Stimulated activated naive CD8-positive, alpha-beta T cell treated with anti-CD3 and anti-CD28 coated beads, Interleukin-15, Interleukin-2, amounts not matched to agents 100 U/mL and 50 U/mL, for 24 hours (primary cell): ENCODE measurements around the gene DHX30.

Experiments used
- ATAC-seq: fragments of 150-1000 bp; cut with Tn5 transposase; one replicate; pipeline ENCODE4 v1.10.0; 2021
- DNase-seq: peaks from one replicate; pipeline ENCODE4 v3.0.0; 2021

DHX30 gene

GRCh38 chr3:47851888-47852603 is 49.1 kb downstream of the DHX30 start:
- no peak for ATAC-seq

GRCh38 chr3:47852604-47853602 is 50.0 kb downstream of the DHX30 start:
- DNase-seq (no peak), ATAC-seq (no peak)

More at GRCh38 chr3:47851888-47852603, 49.1 kb downstream of the DHX30 start:
- no peak for DNase-seq

GRCh38 chr3:47854267-47854666 is 51.3 kb downstream of the DHX30 start:
- DNase-seq (no peak), ATAC-seq (no peak)

GRCh38 chr3:47854720-47855455 is 52.0 kb downstream of the DHX30 start:
- no peak for DNase-seq
- no peak for ATAC-seq

- ATAC-seq (no peak), DNase-seq (no peak)
Observed at GRCh38 chr3:47855461-47856383, 52.8 kb downstream of the DHX30 start.

- DNase-seq (no peak), ATAC-seq (no peak)
Observed at GRCh38 chr3:47856669-47857068, 53.7 kb downstream of the DHX30 start.

DNA sequence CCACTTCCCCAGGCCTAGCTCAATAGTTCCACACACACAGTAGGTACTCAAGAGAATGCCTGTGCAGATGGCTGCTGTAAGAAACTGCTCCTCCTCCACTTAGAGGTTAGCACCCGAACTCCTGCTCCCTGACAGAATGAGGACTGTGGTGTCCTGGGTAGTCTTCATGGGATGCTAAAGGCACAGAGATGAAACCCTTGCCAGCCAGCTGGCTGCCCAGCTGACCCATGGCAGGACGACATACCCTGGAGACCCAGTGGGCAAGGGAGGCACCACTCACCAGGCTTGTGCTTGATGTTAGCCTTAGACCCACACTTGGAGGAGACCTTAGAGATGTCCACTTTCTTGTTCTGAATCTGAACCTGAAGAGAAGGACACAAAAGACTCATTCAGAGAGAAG is 54.2 kb downstream of the DHX30 start:
- DNase-seq (no peak), ATAC-seq (no peak)

DNA sequence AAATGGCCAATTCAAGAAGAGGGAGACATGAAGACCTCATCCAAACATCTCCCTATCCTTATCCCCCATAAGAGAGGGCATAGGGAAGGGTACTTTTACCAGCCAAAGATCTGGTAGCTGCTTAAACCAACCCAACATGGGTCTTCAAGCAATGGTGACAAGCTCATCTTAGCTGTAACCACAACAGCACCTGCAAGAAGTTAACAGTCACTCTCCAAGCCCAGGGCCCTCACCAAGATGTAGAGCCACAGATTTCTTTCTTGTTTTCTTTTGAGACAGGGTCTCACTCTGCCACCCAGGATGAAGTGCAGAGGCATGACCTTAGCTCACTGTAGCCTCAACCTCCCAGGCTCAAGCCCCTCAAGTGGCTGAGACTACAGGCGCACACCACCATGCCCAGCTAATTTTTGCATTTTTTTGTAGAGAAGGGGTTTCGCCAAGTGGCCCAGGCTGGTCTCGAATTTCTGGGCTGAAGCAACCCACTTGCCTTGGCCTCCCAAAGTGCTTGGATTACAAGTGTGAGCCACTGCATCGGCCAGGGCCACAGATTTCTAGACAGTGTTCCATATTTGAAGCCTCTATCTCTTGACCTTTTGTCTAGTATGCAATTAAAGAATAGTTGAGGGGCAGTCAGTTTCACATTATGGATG is 57.1 kb downstream of the DHX30 start:
- no peak for DNase-seq
- no peak for ATAC-seq

- ATAC-seq: no peak
- no peak for DNase-seq
Observed at GRCh38 chr3:47863391-47864128, 60.6 kb downstream of the DHX30 start.

DNA sequence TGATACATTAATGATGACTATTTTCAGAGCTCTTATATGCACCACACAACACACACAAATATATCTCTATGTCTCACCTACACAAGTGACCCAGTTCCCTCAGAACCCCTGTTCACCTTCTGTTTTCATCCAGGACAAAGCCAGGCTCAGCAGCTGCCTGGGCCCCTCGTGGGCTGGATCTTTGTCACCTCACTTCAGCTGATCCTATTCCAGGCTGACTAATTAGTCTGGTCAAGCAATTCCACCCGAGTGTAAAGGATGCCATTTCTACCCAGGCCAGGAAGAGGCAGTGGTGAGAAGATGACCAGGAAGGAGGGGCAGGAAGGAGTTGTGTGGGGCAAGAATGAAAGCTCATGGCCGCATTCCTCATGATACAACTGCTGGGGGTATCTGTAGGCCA is 62.3 kb downstream of the DHX30 start:
- DNase-seq (no peak), ATAC-seq (no peak)

- DNase-seq: no peak
- no peak for ATAC-seq
Observed at GRCh38 chr3:47867451-47868044, 64.6 kb downstream of the DHX30 start.

GRCh38 chr3:47868306-47868705 is 65.4 kb downstream of the DHX30 start:
- ATAC-seq: no peak
- DNase-seq: no peak

DNA sequence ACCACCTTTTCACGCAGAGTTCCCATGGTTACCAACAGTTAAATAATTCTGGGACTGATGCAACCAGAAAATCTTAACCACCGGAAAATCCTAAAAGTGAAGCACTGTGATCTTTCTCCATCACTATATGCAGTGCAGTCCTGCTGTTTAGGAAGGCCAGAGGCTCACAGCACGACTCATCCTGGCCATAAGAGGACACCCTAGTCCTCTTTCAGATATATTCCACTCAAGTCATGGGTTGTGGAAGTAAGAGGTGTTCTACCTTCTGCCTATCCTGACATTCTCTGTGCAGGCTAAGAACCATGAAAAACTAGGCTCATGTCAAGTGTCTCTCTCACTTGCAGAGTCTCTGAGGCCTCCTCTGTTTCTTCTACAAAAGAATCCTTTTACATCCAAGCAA is 67.2 kb downstream of the DHX30 start:
- ATAC-seq (no peak), DNase-seq (no peak)

DNA sequence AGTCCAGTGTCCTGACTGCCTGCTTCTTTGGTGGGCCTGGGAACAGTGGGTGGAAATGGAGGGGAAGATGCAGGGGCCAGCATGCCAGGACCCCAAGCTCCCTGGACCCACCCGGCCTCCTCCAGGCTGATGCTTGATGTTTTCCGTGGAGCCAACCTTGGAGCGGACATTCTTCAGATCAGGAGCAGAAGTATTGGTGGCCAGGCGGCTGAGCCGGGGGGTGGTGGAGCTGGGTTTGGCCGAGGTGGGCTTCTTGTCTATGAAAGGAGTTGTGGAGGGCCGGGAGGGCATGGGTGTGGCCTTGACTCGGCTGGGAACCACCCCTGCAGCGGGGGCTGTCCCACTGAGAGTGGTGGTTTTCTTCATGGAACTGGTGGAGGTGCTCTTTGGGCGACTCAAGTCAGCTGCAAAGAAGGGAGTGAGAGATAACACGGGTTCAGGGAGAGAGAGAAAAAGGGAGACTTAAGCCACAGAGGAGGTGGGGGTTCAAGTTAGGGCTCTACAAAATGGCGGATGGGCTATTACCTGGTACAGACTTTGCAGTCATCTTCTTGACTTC is 67.8 kb downstream of the DHX30 start:
- ATAC-seq: no peak
- no peak for DNase-seq

- ATAC-seq: no peak
Observed at GRCh38 chr3:47871389-47871788, 68.5 kb downstream of the DHX30 start.

DNA sequence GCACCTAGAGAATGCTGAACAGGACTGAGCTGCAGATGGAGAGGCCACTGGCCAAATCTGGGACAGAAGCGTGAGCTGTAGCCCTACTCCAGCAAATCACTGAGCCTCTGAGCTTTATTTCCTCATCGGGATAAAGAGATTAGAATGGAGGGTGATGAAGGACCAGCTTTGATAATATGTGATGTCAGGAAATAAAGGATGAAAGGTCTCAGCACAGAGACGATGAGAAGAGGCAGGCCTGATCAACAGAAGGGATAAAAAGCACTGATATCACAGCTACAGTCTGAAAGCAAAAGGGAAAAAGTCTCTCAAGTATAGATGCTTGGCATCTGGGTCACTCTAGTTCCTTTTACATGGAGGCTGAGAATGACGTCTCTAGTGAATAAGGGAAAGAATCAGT is 70.0 kb downstream of the DHX30 start:
- DNase-seq (no peak), ATAC-seq (no peak)

More at GRCh38 chr3:47871389-47871788, 68.5 kb downstream of the DHX30 start:
- no peak for DNase-seq

- DNase-seq (no peak), ATAC-seq (no peak)
Observed at GRCh38 chr3:47874438-47874837, 71.5 kb downstream of the DHX30 start.

DNA sequence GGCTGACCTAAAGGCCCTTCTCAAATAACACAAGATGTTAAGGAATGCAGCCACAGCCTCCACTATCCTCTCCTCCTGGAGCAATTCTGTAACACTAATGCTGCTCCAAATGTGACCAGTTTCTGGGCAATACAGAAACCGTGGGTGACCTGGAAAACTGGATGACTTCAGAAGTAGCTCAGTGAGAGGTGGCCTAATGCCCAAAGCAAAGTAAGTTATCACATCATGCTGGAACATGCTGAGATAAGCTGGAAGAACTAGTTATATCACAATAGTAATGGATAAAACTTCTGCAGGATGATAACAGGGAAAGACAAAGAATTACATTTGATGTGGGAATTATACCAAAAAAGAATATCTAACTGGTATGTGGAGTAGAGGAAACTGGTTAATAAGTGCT is 72.0 kb downstream of the DHX30 start:
- ATAC-seq: no peak

DNA sequence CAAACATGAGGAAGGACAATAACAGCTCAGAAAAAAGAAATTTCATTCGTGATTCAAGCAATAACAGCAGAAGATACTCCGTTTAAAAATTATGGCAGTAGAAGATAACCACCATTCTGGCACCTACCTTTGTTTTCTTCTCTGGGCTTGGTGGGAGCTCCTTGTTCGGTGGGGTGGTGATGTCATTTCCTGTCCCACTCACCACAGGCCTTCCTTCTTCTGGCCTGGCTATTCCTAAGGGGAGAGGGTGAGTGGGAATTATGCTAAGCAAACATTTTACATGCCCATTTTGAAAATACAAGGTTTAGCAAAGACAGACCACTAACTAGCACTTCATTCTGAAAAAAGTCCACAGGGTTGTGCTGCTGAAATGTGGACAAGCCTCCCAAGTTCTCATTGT is 74.4 kb downstream of the DHX30 start:
- ATAC-seq (no peak), DNase-seq (no peak)

More for the DNA sequence above, 72.0 kb downstream of the DHX30 start:
- DNase-seq: no peak
